ENCODE results near the gene MRPL37. TPM values are rescaled to one million over a fixed set of nuclear protein-coding genes. Genes with fewer than 3 reads are reported as not detected.

MRPL37 gene
- total and polyA plus RNA-seq, 2 donors (not counting 1 experiment from before 2014, with no cell fraction given), result 9.6 to 37.0 TPM

GRCh38 chr1:54172614-54173599, 27.1 kb upstream of the MRPL37 start:
- H3K27me3 Mint-ChIP-seq, result no peaks in the 10 kb centered on the region

More at GRCh38 chr1:54172614-54173599, 27.1 kb upstream of the MRPL37 start:
- peaks cover 0 to 14% of the 10 kb centered on the region in 2 experiments for H3K36me3 ChIP-seq (replicated peaks in 1 of 2; ENCODE audit: control extremely low read depth in 1 of 2, control insufficient read depth in 1 of 2, extremely low read depth in 1 of 2, insufficient read depth in 2 of 2, low read length in 1 of 2)
- H3K9me3 Mint-ChIP-seq (ENCODE audit: insufficient read depth), result no peaks in the 10 kb centered on the region
- no peak for DNase-seq
- no peaks in the 10 kb centered on the region for H3K27me3 ChIP-seq (replicated peaks in 1 of 4; ENCODE audit: control extremely low read depth in 1 of 4, control insufficient read depth in 3 of 4, insufficient read depth in 4 of 4, low read length in 3 of 4)
- no peak overlapping the region for H3K4me2 ChIP-seq (replicated peaks; ENCODE audit: low read depth, low read length, poor library complexity, severe bottlenecking)
- ChIA-PET CTCF (interaction anchor here (1.9 kb wide), 1 partner anchor 10 kb away, joined by 7 read pairs; no protein-coding TSS in a partner anchor), POLR2A (no interaction called here)
- no peaks in the 10 kb centered on the region for H3K4me1 Mint-ChIP-seq
- no peaks in the 10 kb centered on the region for H4K20me1 ChIP-seq (ENCODE audit: control insufficient read depth, insufficient read depth, low read length, poor library complexity, severe bottlenecking)
- H3K79me2 ChIP-seq (ENCODE audit: control insufficient read depth, insufficient read depth, low read length), result no peaks in the 10 kb centered on the region
- H3K4me3 Mint-ChIP-seq, result no peak overlapping the region
- no peak overlapping the region for H2AFZ ChIP-seq (ENCODE audit: insufficient read depth, low read depth, low read length, poor library complexity, severe bottlenecking)
- ATAC-seq (ENCODE audit: low read depth), result no peak
- 74% methylated on average over 6 of the region's 10 CpGs for WGBS (ENCODE audit: insufficient coverage)
- H3K27ac ChIP-seq (ENCODE audit: low read length in 2 of 2), result no peak overlapping the region
- H3K4me3 ChIP-seq (ENCODE audit: control extremely low read depth in 1 of 5, extremely low read depth in 1 of 5, insufficient read depth in 1 of 5, low read depth in 2 of 5, low read length in 4 of 5), result no peak overlapping the region
- TF ChIP-seq CTCF (IDR thresholded peaks at IDR 0.05), result no peak
- TF ChIP-seq EZH2 (IDR thresholded peaks at IDR 0.05; ENCODE audit: borderline replicate concordance, insufficient read depth, low read depth, low read length, poor library complexity, severe bottlenecking), result no peak
- no peak overlapping the region for H3K9ac ChIP-seq (ENCODE audit: low read length)
- intact Hi-C loops (cut with micrococcal nuclease), result no loop called here
- H3K4me1 ChIP-seq (ENCODE audit: control insufficient read depth in 2 of 2, insufficient read depth in 2 of 2, low read length in 2 of 2), result no peaks in the 10 kb centered on the region
- no peak overlapping the region for H3K27ac Mint-ChIP-seq
- H3K9me3 ChIP-seq (ENCODE audit: control extremely low read depth in 1 of 3, control insufficient read depth in 2 of 3, insufficient read depth in 1 of 3, low read length in 2 of 3), result no peaks in the 10 kb centered on the region
